ACC112 (cell line): Measurements from ENCODE around the gene PNPLA7.
A peak's percentile ranks its signal among the peaks of the same experiment; 100 is the strongest.

ENCODE experiments used
- H2AFZ ChIP-seq: fragments of 200-600 bp; sonication (generic); one replicate; pipeline ENCODE4 v1.6.0; 2017; ENCODE audit warnings: antibody characterized with exemption, low read length; ENCODE audit not compliant: unreplicated experiment
- H3K27ac ChIP-seq: fragments of 200-600 bp; sonication (generic); 2 replicates; pipeline ENCODE4 v1.5.1; 2014; ENCODE audit warnings: low read depth, mild to moderate bottlenecking, antibody characterized with exemption, low read length, moderate library complexity
- H3K27me3 ChIP-seq: fragments of 200-600 bp; sonication (generic); 2 replicates; pipeline ENCODE4 v1.6.1; 2014; ENCODE audit warnings: mild to moderate bottlenecking, antibody characterized with exemption, low read length, moderate library complexity, mixed read lengths; ENCODE audit not compliant: insufficient read depth
- H3K36me3 ChIP-seq: fragments of 200-600 bp; sonication (generic); 2 replicates; pipeline ENCODE4 v1.6.1; 2016; ENCODE audit warnings: mild to moderate bottlenecking, antibody characterized with exemption, low read length, moderate library complexity, mixed read lengths; ENCODE audit not compliant: insufficient read depth
- H3K4me1 ChIP-seq: fragments of 200-600 bp; sonication (generic); one replicate; pipeline ENCODE4 v1.6.1; 2016; ENCODE audit warnings: low read length, mixed read lengths; ENCODE audit not compliant: insufficient read depth, unreplicated experiment, control insufficient read depth
- H3K4me3 ChIP-seq: fragments of 200-600 bp; sonication (generic); 2 replicates; pipeline ENCODE4 v1.5.1; 2014; ENCODE audit warnings: mild to moderate bottlenecking, low read depth, low read length
- H3K79me2 ChIP-seq: fragments of 200-600 bp; sonication (generic); one replicate; pipeline ENCODE4 v1.6.0; 2016; ENCODE audit warnings: low read length; ENCODE audit not compliant: control insufficient read depth, unreplicated experiment, insufficient read depth

PNPLA7 gene

DNA sequence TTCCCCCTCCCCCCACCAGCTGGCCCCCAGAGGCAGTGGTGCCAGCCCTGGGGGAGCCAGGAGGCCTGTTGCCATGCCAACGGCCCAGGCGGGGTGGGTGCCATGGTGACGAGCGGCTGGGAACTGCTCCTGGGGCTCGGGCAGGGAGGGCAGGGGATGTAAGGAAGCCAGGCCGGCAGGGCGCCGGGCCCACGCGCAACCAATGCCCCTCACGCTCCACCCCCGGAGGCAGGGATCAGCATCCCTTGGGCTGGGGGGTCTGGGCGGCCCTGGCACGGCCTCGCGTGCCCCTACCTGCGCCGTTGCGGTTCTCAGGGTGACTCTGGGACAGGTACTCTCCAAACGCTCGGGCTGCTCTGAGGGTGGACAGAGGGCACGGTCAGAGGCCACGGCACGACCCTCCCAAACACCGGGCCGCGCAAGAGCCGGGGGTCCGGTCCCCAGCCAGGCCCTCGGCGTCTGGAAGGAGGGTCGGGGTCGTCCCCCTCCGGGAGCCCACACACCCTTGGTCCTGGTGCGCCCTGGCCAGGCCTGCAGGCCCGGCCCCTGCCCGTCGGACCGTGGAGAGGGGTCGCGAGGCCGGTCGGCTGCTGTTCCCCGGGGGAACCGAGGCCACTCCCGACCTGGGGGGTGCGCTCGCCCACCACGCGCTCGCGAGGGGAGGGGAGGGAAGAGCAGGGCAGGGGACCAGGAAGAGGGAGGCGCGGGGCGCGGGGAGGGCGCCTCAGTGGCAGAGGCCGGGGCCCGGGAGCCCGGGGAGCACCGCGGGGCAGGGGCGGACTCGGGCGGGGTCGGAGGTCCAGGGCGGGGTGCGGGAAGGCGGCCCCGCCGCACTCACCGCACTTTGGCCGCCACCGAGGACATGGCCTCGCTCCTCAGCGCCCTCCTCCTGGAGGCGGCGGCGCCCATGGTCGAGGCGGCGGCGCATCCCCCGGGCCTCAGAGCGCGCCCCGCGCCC, 91.7 kb downstream of the PNPLA7 start:
- H3K27ac ChIP-seq = peak overlapping the region; percentile 77; the same call in 1 of the 2 replicates
- no peaks in the 10 kb centered on the region for H3K36me3 ChIP-seq
- H3K27me3 ChIP-seq = no peaks in the 10 kb centered on the region
- peak overlapping the region; percentile 86 for H2AFZ ChIP-seq
- peak overlapping the region; percentile 98 for H3K4me3 ChIP-seq
- peaks cover 34% of the 10 kb centered on the region for H3K4me1 ChIP-seq
- peaks cover 14% of the 10 kb centered on the region for H3K79me2 ChIP-seq

DNA sequence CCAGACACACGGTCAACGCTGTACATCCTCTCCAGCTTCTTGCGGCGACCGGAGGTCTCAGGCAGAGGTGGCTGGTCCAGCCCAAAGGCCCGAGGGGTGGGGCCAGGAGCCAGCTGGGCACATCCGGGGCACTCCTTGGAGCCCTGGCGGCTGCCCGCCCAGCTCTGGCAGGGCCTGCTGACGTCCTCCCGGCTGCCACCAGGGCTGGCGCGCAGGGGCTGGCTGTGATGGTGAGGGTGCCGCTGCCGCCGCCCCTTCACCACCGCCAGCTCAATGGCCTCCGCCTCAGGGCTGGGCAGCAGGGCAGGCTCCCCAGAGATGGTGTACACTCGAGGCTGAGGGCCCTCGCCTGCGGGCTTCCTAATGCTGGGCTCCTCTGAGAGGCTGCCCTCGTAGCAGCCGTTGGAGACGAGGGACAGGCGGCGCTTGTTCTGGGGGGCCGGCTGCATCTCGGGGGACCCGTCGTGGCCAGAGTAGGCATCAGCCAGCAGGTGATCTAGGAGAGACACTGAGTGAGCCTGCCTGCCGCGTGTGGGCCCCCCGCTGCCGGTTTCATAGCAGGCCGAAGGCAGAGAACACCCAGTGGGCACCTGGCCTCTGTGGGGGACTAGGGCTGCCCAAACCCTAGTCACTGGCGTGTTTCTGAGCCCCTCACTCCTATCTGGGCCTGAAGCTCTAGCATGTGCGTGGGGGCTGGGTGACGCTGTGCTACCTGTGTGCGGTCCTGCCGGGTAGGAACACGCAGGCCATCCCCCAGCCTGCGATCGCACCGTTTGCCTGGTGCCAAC, 92.6 kb downstream of the PNPLA7 start:
- Histone ChIP-seq H2AFZ (no peak overlapping the region), H3K4me1 (peaks cover 34% of the 10 kb centered on the region), H3K36me3 (peaks cover 5% of the 10 kb centered on the region; the same call in 1 of the 2 replicates)

DNA sequence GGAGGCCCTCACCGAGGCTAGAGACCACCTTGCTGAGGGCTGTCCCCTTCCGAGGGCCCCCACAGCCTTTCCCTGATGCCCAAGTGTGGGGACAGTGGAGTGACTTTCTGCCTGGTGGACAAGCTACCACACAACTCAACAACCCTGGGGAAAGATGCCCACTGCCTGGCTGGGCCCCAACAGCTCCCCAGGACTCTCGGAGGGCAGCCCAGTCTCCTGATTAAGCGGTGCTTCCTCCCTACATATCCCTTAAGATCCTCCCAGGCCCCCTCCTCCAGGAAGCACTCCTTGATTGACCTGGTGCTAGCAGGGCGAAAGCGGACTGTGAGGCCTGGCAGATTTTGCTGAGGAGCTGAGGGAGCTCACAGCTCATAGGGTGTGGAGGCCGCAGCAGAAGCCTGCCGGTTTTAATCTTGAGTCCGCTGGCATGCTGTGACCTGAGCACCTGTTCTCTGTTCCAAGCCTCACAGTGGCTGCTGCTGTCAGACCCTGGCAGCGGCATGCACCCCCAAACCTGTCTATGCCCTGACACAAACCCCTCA, 93.3 kb downstream of the PNPLA7 start:
- Histone ChIP-seq H3K4me3 (peak overlapping the region; percentile 98), H3K36me3 (peaks cover 10% of the 10 kb centered on the region; the same call in 1 of the 2 replicates), H3K79me2 (peaks cover 14% of the 10 kb centered on the region), H2AFZ (no peak overlapping the region), H3K4me1 (peaks cover 34% of the 10 kb centered on the region), H3K27me3 (no peaks in the 10 kb centered on the region), H3K27ac (peak overlapping the region; percentile 77)

More for the DNA sequence above, 92.6 kb downstream of the PNPLA7 start:
- Histone ChIP-seq H3K27me3 (no peaks in the 10 kb centered on the region), H3K27ac (peak overlapping the region; percentile 77; the same call in 1 of the 2 replicates), H3K4me3 (peak overlapping the region; percentile 98), H3K79me2 (peaks cover 14% of the 10 kb centered on the region)

DNA sequence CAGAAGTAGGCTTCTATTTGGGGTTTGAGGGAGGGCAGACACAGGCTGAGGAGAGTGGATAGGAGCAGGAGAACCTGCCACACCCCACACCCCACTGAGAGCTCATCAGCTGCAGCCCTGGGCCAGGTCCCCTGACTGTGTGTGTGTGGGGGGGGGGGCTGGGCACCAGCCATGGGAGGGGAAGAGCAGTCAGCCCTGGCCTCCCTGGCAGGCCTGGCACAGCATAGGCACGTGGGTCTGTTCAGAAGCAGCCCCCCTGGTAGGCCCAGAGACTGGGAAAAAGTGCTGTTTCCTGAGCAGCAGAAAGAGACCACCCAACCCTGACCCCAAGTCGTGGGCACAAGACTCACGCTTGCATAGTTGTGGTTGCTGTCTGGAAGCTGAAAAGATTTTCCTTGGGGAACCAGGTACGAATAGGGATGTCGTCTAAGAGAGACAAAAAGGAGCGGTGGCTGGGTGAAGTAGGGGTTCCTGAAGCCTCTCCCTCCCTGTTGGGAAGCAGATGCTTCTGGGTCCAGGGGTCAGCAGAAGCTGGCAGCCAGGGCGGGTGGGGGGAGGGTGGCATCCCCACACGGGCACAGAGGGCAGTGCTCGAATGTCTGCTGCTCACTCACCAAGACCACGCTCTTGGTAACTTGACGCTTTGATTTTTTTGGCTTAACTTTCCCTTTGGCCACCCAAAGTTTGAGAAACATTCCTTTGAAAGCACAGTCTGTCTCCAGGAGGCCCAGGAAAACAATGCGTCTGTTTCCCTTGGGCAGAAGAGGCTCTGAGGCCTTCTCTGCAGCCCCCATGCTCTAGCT, 93.9 kb downstream of the PNPLA7 start:
- peak overlapping the region; percentile 98; the same call in 1 of the 2 replicates for H3K4me3 ChIP-seq
- peaks cover 10% of the 10 kb centered on the region; the same call in 1 of the 2 replicates for H3K36me3 ChIP-seq
- H3K27ac ChIP-seq = peak overlapping the region; percentile 77
- peaks cover 14% of the 10 kb centered on the region for H3K79me2 ChIP-seq
- H3K27me3 ChIP-seq = no peaks in the 10 kb centered on the region
- H3K4me1 ChIP-seq = peaks cover 34% of the 10 kb centered on the region
- no peak overlapping the region for H2AFZ ChIP-seq

DNA sequence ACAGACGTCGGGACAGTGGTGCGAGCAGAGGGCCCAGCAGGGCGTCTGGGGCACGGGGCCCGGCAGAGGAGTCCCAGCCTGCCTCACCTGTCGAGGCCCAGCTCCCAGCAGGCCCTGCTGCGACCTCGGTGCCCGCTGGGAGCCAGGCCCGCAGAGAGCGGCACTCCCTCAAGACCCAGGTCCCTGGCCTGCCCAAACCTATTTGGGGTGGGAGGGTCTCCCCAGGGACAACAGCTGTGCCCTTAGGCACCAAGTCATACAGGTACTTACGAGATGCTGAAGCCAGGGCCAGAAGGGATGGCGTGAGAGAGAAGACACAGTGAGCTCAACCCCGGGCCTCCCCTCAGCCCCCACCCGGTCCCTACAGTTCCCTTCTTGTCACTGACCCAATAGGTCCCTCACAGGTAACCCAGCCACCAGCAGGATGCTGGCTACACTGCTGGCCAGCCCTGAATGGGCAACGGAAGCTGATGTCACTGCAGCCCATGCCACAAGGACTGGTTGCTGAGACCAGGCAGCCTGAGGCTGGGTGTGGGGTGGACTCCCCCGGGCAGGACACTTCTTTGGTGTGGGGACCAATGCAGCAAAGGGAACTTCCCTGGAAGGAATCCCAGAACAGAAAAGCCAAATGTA, 94.7 kb downstream of the PNPLA7 start:
- H3K27me3 ChIP-seq = no peaks in the 10 kb centered on the region
- H3K27ac ChIP-seq = no peak overlapping the region; the same call in 1 of the 2 replicates
- H2AFZ ChIP-seq = no peak overlapping the region
- no peak overlapping the region for H3K4me3 ChIP-seq
- peaks cover 34% of the 10 kb centered on the region for H3K4me1 ChIP-seq
- peaks cover 14% of the 10 kb centered on the region for H3K79me2 ChIP-seq
- peaks cover 10% of the 10 kb centered on the region; the same call in 1 of the 2 replicates for H3K36me3 ChIP-seq

DNA sequence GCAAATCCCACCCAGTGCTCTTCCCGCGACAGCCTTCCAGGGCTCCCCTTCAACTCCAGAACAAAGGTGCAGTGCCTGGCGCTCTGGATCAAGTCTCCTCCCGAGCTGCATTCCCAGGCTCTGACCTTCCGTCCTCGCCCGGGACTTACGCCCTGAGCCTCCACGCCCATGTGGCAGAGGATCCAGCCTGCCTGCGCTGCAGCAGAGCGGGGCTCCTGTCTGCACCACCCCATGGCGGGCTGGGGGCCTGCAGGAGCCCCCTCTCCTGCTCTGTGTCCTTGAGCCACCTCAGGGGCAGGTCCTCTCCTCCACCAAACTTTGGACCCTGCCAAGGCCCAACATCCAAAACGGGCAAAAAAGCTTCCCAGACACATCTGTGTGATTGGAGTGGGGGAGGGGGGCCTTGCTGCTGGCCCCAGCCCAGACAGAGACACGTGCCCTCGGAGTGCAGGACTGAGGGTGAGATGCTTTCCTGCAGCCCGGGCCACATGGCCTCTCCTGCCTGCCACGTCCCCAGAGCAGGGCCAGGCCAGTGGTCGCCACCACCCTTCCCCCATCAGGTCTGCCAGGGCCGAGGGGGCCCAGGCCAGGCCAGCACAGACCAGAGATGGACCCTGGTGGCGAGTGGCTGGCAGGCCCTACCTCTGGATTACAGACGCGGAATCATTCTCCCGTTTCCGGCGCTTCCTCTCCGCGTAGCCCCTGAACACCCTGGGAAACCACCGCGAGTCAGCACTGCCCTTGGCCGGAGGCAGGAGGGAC, 95.4 kb downstream of the PNPLA7 start:
- Histone ChIP-seq H2AFZ (no peak overlapping the region), H3K27me3 (no peaks in the 10 kb centered on the region), H3K27ac (no peak overlapping the region), H3K4me1 (peaks cover 34% of the 10 kb centered on the region), H3K4me3 (no peak overlapping the region), H3K36me3 (peaks cover 10% of the 10 kb centered on the region; the same call in 1 of the 2 replicates), H3K79me2 (peaks cover 14% of the 10 kb centered on the region)

DNA sequence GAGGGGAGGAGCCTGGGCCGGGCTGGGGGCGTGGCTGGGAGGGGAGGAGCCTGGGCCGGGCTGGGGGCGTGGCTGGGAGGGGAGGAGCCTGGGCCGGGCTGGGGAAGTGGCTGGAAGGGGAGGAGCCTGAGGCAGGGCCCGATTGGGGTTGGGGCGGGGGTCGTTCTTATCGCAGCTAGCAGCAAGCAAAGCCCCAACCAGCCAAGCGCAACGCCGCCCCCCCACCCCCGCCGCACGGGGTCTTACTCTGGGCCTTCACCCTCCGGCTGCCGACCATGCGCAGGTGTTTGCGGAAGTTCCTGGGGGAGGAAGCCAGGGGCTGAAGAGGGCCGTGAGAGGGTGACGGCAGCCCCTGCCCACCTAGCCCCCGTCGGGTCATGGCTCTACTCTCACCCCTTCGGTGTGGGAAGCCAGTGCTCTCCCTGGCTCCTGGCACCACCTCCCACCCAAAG, 96.0 kb downstream of the PNPLA7 start:
- Histone ChIP-seq H3K79me2 (peaks cover 14% of the 10 kb centered on the region), H2AFZ (no peak overlapping the region), H3K36me3 (peaks cover 10% of the 10 kb centered on the region; the same call in 1 of the 2 replicates), H3K27ac (no peak overlapping the region), H3K4me3 (no peak overlapping the region), H3K4me1 (peaks cover 29% of the 10 kb centered on the region), H3K27me3 (no peaks in the 10 kb centered on the region)

DNA sequence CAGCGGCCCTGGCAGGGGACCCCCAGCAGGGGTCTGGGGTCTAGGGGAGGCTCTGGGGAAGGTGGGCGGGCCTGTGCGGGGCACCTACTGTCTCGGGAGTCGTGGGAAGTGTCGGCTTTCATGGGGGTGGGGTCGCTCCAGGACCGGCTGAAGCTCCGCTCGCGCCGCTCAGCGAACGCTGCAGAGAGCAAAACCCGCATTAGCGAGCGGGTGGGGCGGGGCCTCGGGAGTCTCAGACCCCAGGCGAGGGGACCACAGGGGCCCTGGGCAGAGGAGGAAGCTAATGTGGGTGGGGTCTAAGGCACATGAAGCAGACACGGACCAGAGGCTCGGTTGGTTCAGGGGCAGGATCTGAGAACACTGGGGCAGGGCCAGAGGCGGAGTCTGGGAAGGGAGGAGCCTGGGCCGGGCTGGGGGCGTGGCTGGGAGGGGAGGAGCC, 96.5 kb downstream of the PNPLA7 start:
- no peaks in the 10 kb centered on the region for H3K27me3 ChIP-seq
- no peak overlapping the region for H3K27ac ChIP-seq
- H3K79me2 ChIP-seq = peaks cover 12% of the 10 kb centered on the region
- H3K36me3 ChIP-seq = peaks cover 10% of the 10 kb centered on the region; the same call in 1 of the 2 replicates
- no peak overlapping the region for H3K4me3 ChIP-seq
- peaks cover 29% of the 10 kb centered on the region for H3K4me1 ChIP-seq
- no peak overlapping the region for H2AFZ ChIP-seq
